Measurements from ENCODE around the gene FREM2. TPM values are rescaled to one million over a fixed set of nuclear protein-coding genes. Genes with fewer than 3 reads are reported as not detected.

Gene FREM2
- total RNA-seq, 3 donors from 2014 or later (not counting 1 experiment from before 2014, with no cell fraction given) = not detected

DNA sequence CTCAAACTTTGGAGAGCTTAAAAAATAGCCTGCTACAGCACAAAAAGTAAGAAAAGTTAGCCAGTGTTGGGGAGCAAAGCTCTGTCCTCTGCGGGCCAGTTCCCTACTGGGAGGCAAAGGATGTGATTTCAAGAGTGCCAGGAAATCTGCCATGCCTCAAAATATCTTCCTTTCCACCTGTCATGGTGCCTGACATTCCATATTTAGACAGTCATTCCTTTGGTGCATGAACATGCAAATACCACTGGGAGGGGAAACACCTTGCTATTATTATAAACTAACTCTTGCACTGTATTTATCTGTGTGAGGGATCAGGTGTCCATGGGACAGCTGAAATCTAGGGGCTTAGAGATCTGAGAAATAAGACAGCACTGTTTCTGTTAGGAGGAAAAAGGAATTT is 10.3 kb downstream of the FREM2 start:
- Mint-ChIP-seq H3K27ac (no peak overlapping the region), H3K4me3 (no peak overlapping the region), H3K4me1 (no peaks in the 10 kb centered on the region), H3K9me3 (peaks cover 2% of the 10 kb centered on the region in 2 donors), H3K27me3 (ENCODE audit: low read depth in 2 of 2) (no peaks in the 10 kb centered on the region), H3K36me3 (no peaks in the 10 kb centered on the region)
- H3K4me1 ChIP-seq (ENCODE audit: control insufficient read depth, insufficient read depth, low read length) = no peaks in the 10 kb centered on the region
- H3K4me3 ChIP-seq (ENCODE audit: low read length) = no peak overlapping the region
- H3K27me3 ChIP-seq (ENCODE audit: control insufficient read depth, insufficient read depth, low read length) = no peaks in the 10 kb centered on the region
- TF ChIP-seq CTCF (IDR thresholded peaks at IDR 0.05) = no peak
- DNase-seq (no peak), ATAC-seq (no peak)
- WGBS (ENCODE audit: insufficient coverage) = 93% methylated on average over 1 of the region's 1 CpG
- no peaks in the 10 kb centered on the region for H3K9me3 ChIP-seq (ENCODE audit: control insufficient read depth, insufficient read depth, low read length)
- intact Hi-C loops (cut with micrococcal nuclease) = no loop called here
- H3K36me3 ChIP-seq (ENCODE audit: control insufficient read depth, insufficient read depth, low read length) = no peaks in the 10 kb centered on the region
- H3K27ac ChIP-seq (ENCODE audit: low read length) = no peak overlapping the region

GRCh38 chr13:38697628-38698333 is 10.9 kb downstream of the FREM2 start:
- Mint-ChIP-seq H3K4me1 (no peaks in the 10 kb centered on the region), H3K27me3 (ENCODE audit: low read depth in 2 of 2) (no peaks in the 10 kb centered on the region), H3K4me3 (no peak overlapping the region), H3K36me3 (no peaks in the 10 kb centered on the region), H3K9me3 (peaks cover 2% of the 10 kb centered on the region in 2 donors), H3K27ac (no peak overlapping the region)
- no peaks in the 10 kb centered on the region for H3K36me3 ChIP-seq (ENCODE audit: control insufficient read depth, insufficient read depth, low read length)
- no CpG with 5 or more reads among the region's 2 CpGs for WGBS (ENCODE audit: insufficient coverage)
- H3K4me3 ChIP-seq (ENCODE audit: low read length) = no peak overlapping the region
- H3K9me3 ChIP-seq (ENCODE audit: control insufficient read depth, insufficient read depth, low read length) = no peaks in the 10 kb centered on the region
- ATAC-seq = no peak
- no peaks in the 10 kb centered on the region for H3K4me1 ChIP-seq (ENCODE audit: control insufficient read depth, insufficient read depth, low read length)
- intact Hi-C loops (cut with micrococcal nuclease) = no loop called here
- H3K27ac ChIP-seq (ENCODE audit: low read length) = no peak overlapping the region
- TF ChIP-seq CTCF (IDR thresholded peaks at IDR 0.05) = no peak
- H3K27me3 ChIP-seq (ENCODE audit: control insufficient read depth, insufficient read depth, low read length) = no peaks in the 10 kb centered on the region
- no peak for DNase-seq

DNA sequence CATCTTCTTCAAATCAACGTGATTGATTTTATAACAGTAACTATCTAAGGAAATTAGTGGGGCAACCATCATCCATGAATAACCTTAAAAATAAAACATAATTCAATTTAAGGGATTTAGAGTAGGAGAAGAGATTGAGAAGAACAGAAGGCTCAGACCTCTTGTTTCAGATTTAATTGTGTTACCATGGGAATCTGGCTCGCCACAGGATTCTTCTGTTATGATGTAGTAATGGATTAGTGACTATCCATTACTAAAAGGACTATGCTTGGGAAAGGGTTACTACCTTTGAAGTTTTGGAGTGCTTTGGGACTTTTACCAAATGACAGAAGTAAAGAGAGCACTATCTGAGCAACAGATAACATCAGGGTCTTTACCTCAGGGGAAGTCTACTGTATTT is 13.2 kb downstream of the FREM2 start:
- Histone ChIP-seq H3K4me1 (ENCODE audit: control insufficient read depth, insufficient read depth, low read length) (no peaks in the 10 kb centered on the region), H3K36me3 (ENCODE audit: control insufficient read depth, insufficient read depth, low read length) (no peaks in the 10 kb centered on the region), H3K27ac (ENCODE audit: low read length) (no peak overlapping the region), H3K4me3 (ENCODE audit: low read length) (no peak overlapping the region), H3K27me3 (ENCODE audit: control insufficient read depth, insufficient read depth, low read length) (no peaks in the 10 kb centered on the region), H3K9me3 (ENCODE audit: control insufficient read depth, insufficient read depth, low read length) (no peaks in the 10 kb centered on the region)
- Mint-ChIP-seq H3K9me3 (peaks cover 2 to 4% of the 10 kb centered on the region in 2 donors), H3K27me3 (ENCODE audit: low read depth in 2 of 2) (no peaks in the 10 kb centered on the region), H3K36me3 (no peaks in the 10 kb centered on the region), H3K27ac (no peak overlapping the region), H3K4me1 (no peaks in the 10 kb centered on the region), H3K4me3 (no peak overlapping the region)
- no peak for DNase-seq
- 83% methylated on average over 1 of the region's 2 CpGs for WGBS (ENCODE audit: insufficient coverage)
- intact Hi-C loops (cut with micrococcal nuclease) = no loop called here
- no peak for ATAC-seq
- TF ChIP-seq CTCF (IDR thresholded peaks at IDR 0.05) = no peak

DNA sequence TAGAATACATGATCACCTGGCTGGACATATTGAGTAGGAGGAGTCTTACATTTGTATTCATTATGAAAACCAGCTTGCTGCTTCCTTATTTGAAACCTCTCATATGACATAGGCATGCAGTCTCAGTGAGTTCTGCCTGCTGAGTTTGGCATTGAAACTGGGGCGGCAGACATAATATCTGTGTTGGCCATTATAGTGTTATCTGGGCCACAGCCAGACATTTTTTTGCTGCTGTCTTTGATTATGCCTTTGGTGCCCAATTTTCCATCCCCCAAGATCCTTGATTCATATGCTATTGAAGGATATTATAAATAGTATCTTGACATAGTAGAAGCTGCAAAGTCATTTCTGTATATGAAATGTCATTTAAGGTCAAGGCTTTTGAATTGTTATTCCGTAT is 15.8 kb downstream of the FREM2 start:
- ATAC-seq = no peak
- Mint-ChIP-seq H3K4me1 (no peaks in the 10 kb centered on the region), H3K36me3 (no peaks in the 10 kb centered on the region), H3K27me3 (ENCODE audit: low read depth in 2 of 2) (no peaks in the 10 kb centered on the region), H3K4me3 (no peak overlapping the region), H3K9me3 (peaks cover 0 to 5% of the 10 kb centered on the region in 2 donors), H3K27ac (no peak overlapping the region)
- H3K27ac ChIP-seq (ENCODE audit: low read length) = no peak overlapping the region
- H3K36me3 ChIP-seq (ENCODE audit: control insufficient read depth, insufficient read depth, low read length) = no peaks in the 10 kb centered on the region
- no peak for DNase-seq
- no peak for TF ChIP-seq CTCF (IDR thresholded peaks at IDR 0.05)
- 88% methylated on average over 1 of the region's 2 CpGs for WGBS (ENCODE audit: insufficient coverage)
- intact Hi-C loops (cut with micrococcal nuclease) = no loop called here
- H3K4me3 ChIP-seq (ENCODE audit: low read length) = no peak overlapping the region
- H3K9me3 ChIP-seq (ENCODE audit: control insufficient read depth, insufficient read depth, low read length) = no peaks in the 10 kb centered on the region
- H3K27me3 ChIP-seq (ENCODE audit: control insufficient read depth, insufficient read depth, low read length) = no peaks in the 10 kb centered on the region
- H3K4me1 ChIP-seq (ENCODE audit: control insufficient read depth, insufficient read depth, low read length) = no peaks in the 10 kb centered on the region

All from natural killer cell (primary cell).